Measurements from ENCODE around the gene USH1C.
A peak's percentile ranks its signal among the peaks of the same experiment; 100 is the strongest.

USH1C gene

DNA sequence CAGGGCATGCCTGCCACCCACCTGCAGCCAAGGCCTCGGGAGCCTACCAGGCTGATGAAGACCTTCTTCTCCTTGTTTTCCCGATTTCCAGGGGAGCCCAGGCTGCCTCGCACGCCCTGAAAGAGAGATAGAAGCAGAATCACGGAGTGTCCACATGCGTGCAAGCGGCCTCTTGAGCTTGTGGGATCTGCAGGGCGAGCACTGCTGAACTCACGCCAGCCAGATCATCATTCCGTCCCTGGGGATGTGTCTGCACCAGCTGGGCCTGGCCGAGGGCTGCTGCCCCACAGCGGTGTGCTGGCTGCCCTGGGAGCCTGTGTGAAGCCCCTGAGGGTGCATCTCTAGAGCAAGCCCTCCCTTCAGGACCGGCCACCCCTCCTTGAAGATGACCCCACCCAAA lies 17.9 kb downstream of the USH1C start:
- no peak for DNase-seq (ENCODE audit: low spot score)

DNA sequence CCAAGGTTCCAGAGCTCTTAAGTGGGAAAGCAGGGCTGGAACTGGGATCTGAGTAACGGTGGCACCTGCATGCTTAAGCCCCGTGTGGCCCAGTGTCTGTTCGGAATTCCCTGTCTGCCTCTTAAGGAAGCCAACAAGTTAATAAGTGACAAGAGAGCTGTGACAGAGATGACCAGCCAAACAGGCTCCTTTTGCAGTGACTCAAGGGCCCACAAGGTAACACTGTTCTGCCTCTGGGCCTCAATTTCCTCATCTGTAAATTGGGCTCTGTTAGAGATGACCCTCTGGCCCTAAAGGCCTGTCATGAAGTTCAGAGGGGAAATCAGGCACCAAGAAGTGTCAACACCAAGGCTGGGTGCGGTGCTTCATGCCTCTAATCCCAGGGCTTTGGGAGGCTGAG lies 18.6 kb downstream of the USH1C start:
- no peak for DNase-seq (ENCODE audit: low spot score)

DNA sequence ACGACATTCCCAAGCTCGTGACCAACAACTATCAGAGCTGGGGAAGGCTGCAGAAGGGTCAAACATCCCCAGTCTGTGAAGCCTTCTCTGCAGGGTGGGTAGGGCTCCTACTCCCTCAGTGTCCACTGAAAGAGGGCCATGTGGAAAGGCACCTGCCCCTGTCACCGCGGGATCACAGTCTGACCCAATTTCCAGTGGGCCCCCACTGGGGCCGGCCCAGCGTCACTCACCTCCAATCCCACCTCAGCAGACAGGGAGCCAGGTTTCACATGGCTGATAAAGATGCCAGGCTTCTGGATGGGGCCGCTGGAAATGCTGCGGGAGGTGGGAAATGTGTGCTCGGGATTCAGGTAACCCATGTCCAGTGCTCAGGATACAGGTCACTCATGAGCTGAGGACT lies 20.0 kb downstream of the USH1C start:
- no peak for DNase-seq (ENCODE audit: low spot score)

DNA sequence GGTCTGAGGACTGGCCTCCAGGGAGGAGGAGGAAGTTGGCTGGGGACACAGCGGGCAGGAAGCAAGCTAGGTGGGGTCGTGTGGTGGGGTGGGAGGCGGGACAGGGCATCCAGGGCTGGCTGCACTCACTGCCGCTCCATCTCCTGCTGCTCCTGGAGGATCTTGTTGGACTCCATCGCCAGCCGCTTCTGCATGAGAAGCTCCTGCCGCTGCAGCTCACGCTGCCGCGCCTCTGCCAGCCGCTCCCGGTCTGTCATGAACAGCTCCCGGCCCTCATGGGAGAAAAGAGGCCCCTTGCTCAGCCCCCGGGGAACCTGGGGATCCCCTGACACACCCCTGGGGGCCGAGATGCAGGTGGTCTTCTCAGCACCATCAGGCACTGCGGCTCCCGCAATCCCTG lies 21.6 kb downstream of the USH1C start:
- no peak for DNase-seq (ENCODE audit: low spot score)

DNA sequence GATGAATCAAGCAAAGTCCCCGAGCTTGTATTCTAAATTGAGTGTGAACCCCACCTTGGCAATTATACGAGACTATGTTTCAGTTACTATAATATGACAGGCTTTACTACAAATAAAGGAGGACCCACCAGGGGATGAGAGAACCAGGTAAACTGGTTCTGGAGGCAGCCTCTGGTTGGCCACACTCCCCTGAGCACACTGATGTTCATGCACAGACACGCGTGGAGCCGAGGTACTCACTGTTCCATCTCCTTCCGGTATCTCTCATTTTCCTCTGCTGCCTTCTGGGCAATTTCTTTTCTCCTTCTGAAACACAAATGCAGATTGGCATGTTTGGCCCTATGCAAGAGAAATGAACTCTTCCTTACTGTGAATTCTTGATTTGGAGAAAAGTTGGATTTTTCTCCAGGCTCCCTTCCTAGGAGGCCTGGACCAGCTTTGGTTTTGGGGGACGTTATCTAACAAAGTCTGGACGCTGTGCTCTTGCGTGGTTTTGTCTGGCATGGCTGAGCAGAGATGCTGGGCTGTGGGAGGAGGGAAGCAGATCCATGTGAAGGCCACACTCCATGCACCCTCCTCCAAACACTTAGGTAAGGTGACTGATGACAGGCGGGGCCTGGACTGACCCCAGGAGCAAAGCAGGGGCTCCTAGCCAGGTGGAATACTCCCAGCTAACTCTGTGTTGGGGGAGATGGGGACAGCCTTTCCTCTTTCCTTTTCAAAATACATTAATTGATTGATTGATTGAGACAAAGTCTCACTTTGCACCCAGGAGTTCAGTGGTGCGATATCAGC lies 22.9 kb downstream of the USH1C start:
- no peak for DNase-seq (ENCODE audit: low spot score)

DNA sequence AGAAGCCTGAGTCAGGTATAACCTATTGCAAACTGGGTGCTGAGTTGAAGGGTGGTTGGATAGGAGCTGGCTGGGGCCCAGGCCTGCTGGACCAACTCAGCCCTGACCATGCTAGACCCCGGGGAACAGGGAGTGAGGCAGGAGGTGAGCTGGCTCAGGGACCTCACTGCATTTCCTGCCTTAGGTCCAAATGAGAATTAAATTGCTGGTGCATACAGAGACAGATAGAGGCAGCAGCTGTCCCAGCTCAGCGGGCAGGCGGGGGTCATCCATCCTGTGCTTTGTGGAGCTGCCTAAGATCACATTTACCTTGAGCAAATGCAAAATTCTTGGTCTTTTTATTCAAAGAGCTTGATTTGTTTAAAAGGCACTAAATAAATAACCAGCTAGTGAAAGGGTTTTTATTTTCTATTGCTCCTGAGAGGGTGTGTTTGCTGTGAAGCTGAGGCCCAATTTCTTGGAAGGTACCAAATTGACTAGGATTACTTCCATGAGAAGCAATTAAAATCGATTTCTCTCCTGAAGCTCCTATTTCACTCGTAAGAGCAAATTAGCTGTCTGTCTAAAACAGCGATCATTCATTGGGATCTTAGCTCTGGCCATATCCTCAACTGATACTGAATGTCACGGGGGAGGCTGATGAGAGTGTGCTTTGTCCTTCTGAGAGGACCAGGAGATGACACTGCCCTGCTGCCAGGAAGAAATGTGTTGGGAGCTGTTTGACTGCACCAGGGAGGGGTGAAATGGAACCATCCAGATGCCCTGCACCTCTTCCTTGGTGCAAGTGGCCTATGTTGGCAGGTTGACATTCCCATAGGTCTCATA lies 24.9 kb downstream of the USH1C start:
- DNase-seq (ENCODE audit: low spot score): no peak

DNA sequence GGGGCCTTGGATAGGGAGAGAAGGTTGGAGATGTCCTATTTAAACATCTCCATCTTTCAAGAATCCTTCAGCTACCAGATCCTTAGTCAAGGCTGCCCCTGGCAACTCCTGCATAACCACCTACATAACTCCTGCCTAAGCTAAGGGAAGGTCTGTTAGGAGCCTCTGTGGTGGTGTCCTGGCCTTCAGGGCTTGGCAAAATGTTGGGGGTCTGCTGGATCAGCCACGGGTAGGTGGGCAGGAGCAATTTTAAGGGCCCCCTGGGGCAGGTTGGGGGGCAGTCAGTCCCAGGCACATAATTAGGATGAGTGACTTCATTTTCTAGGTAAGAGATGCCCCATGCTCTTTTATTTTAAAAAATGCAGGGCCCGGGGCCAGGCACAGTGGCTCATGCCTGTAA lies 25.9 kb downstream of the USH1C start:
- DNase-seq (ENCODE audit: low spot score): no peak

DNA sequence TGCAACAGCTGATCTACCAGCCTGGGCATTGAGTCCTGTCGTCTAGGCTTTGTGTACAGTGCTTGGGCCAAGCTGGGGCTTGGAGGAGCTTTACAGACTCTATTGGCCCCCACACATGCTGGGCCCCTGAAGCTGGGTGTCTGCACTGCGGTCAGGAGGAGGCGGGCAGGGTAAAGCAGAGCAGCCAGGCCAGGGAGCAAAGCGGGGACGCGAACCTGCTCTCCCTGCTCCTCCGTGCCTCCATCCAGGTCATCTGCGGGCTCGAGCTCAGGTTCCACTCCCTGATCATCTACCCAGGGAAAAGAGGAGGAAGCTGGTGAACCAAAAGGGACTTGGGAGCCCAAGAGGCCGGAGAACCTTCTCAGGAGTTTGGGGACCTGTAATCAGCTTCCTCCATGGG lies 27.0 kb downstream of the USH1C start:
- no peak for DNase-seq (ENCODE audit: low spot score)

DNA sequence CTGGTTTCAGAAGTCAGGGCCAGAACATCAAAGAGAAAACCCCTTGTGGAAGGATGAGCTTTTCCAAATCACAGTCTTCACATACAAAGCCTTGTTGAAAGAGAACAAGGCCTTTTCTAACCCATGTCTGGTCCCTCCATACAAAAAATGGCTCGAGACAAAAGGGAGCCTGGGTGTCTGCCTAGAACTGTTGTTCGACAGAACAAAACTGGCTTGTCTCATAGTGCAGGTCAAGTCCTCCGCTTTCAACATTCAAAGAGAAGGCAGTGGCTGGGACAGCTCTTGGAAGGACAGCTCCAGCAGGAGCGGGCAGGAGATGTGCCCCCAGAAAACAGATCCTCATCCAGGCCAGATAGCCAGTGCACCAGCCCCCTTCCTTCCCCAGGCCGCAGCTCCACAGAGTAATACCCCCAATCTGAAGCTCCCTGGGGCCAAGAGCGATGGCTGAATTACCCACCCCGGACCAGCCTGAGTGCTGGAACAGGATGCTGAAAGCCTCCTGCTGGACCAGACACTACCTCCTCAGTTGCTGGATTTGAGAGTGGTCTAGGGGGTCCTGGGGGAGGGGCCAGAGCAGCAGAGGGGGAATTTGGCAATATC lies 27.6 kb downstream of the USH1C start:
- DNase-seq (ENCODE audit: low spot score): no peak

DNA sequence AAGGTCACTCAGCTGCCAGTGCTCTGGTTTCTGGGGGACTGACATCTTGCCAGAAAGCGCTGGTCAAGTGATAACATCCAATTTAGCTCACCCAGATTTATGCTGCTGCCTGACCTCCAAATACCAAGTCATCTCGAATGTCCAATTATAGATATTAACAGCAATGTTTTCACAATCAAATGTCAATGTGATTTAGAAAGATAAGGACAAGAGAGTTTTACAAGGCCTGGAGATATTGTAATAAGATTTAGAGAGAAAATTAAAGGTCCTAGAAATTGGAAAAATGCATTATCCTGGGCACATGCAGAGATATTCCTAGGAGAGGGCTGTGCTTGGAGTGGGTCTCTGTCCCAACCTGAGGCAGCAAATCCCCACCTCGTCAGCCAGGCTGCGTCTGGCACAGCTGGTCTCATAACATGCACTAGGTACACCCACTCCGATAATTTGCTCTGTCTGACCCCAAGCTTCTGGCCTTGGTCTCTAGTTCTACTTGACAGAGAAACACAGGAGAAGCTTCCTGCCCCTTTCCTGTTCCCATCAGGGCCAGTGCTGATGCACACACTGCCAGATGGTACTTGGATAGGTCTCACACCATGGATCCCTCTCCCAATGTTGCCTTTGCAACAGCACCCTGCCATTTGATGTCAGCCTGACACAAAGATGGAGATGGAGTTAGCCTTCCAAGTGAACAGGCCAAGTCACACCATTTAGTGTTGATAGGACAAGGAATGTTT lies 28.6 kb downstream of the USH1C start:
- no peak for DNase-seq (ENCODE audit: low spot score)

DNA sequence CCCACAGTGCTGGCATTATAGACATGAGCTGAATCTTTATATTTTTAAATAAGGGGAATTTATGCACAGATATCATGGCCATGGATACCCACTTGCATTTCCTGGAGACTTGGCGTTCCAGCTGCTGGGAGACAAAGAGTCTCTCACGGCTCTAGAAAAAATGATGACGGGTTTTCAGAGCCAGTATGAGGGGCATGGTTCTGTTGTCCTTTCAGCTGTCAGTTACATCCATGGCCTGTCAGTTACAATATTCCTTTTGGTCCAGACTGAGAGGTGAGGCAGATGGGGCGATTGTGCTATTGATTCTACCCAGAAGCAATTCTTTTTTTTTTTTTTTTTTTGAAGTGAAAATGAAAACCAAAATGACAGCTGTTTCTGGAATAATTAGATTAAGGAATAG lies 29.7 kb downstream of the USH1C start:
- DNase-seq (ENCODE audit: low spot score): no peak

DNA sequence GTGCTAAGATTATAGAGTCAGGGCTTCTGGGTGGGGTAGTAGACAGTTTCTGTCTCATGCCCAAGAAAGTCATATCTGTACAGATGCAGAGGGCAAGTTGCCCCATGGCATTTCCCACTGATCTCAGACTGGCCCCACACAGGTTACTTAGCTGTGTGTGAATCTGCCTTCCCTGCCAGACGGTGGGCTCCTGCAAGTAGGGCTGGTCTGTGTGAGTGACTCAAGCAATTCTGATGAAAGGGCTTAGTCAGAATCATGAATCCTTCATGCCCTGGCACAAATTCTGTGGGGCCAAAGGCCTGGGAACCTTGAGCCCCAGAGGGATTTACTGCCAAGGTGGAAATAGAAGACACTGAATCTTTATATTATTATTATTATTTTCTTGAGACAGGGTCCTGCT lies 30.4 kb downstream of the USH1C start:
- no peak for DNase-seq (ENCODE audit: low spot score)

DNA sequence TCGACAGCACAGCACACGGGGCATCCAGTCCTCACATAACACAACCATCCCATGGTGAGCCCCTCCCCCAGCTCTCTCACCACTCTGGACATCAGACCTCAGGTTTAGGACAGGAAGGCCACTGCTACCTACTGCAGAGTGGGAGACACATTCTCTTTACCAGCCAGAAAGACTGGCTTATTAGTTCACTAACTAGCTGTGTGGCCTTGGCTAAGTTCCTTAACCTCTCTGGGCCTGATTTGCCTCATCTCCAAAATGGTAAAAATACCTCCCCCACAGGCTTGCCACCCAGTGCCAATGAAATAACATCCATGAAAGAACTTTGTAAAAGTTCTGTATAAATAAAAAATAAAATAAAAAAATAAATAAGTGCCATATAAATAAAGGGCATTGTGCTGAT lies 32.1 kb downstream of the USH1C start:
- no peak for DNase-seq (ENCODE audit: low spot score)

DNA sequence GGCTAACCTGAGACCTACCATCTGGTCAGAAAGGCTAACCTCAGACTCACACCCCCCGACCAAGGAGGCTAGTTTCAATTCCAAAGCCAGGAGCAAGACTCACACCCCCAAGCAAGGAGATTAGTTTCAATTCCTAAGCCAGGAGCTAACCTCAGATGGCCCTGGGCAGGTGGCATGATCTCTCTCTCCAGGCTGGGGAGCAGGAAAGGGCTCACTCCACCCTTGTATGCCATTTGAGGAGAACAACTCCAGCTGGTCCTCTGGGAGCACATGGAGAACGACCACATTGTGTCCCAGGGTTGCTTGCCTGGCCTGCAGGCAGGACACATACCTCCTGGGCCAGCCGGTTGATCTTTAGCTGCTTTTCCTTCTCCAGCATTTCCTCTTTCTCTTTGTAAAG lies 32.6 kb downstream of the USH1C start:
- DNase-seq (ENCODE audit: low spot score): no peak

DNA sequence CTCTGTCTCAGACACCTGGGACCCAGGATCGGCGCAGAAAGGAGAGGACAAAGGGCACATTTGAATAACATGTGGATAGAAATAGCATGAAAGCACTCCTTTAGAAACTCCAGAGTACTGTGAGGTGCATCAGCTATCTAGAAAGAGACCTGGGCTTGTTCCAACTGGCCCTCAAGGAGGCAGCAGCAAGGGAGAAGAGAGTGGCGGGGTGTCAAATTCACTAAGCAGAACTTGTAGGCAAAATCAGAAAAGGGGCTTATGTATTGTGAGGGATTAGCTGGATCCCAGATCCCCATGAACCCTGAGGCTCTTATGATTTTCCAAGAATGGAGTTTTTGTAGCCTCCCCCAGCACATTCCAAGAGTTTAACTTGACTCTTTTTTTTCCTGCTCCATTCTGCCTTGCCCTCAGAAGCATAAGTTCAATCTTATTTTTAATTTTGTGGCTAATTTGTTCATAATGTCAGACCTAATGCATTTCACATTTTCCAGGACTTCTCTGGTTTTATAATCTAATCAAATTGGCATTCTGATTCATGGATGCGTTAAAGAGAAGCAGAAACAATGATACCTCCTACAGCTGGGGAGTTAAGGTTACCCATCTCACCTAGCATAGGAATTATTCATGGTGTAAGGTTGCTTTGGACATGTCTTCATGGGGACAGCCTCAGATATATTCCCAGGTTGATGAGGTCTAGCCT lies 33.6 kb downstream of the USH1C start:
- DNase-seq (ENCODE audit: low spot score): no peak

DNA sequence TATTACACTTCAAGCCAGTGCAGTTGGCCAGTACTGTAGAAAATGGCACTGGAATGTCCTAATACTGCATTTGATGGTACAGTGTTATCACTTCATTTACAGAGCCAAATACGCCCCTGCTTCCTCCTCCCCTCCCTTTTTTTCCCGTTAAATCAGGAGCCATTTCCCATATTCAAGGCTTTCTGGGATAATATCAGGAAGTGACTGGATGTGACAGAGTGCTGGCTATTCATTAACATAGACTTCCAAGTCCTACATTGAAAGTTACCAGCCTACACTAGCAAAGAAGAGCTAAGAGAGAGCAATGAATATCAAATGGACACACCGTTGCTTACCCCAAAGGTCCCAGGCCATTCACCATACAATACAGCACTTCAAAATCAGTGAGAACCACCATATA lies 35.4 kb downstream of the USH1C start:
- peak; percentile 52 for DNase-seq (ENCODE audit: low spot score)

DNA sequence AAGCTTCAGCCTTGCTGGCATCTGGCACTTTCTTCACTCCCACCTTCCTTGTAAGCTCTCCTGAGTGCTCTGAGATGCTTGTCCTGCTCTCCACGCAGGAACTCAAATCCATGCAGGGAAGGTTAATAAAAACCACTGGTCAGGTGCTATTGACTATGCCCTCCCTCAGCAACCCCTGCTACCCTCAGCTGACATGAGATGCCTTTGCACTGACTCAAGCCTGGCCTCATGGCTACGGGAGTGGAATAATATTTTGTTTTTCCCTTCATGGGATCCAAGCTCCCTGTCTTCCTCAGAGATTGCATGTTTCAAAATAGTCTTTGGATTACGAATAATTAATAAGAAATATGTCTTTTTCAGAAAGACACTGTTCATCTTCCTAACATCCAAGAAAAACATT lies 35.9 kb downstream of the USH1C start:
- DNase-seq (ENCODE audit: low spot score): no peak

DNA sequence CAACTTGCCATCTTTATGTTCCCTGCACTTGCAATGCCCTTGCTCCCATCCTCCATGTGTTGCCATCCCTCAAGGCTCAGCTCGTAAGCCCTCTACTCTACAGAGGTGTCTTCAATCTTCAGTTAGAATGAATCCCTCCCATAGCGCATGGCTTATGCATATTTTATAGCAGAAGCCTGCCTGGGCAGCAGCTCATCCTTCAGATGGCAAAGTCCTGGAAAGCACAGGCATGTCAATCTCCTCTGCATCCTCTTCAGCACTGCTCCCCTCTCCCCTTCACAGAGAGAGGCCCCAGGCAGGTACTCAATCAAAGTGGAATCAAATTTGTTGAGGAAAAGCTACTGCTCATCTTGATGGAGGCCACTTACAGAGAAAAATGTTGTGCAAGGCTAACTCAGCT lies 36.4 kb downstream of the USH1C start:
- no peak for DNase-seq (ENCODE audit: low spot score)

DNA sequence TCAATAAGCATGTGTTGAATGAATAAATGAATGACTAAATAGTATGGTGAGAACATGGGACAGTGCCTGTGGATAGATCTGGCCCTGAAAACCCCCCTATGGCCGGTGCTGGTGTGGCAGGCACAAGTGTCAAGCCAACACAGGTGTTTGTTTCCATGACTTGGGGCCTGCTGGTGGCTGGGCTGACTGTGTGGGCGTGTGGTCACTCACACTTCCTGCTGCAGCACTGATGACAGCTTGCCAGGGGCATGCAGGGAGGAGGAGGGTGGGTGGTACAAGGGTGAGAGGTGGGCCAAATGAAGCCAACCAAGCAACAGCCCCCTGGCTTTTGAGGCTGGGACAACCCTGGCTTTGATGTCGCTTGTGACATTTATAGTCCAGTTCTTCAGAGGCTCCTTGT lies 37.3 kb downstream of the USH1C start:
- no peak for DNase-seq (ENCODE audit: low spot score)

DNA sequence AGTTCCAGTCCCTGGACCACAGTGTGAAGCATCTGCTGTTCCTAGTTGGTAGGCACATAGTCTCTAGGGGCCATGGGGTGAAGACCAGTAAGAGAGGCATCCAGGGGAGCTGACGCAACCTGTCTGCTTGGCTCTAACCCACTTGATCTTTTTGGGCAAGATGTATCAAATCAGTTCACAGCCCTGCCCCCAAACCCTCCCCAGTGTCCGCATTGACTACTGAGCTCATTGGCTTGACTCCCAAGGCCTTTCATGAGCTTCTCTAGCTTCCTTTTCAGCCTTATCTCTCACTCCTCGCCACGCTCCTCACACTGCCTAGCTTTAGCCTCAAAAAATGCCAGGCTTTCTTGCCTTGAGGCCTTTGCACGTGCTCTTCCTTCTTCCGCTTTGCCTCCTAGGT lies 37.9 kb downstream of the USH1C start:
- DNase-seq (ENCODE audit: low spot score): no peak

DNA sequence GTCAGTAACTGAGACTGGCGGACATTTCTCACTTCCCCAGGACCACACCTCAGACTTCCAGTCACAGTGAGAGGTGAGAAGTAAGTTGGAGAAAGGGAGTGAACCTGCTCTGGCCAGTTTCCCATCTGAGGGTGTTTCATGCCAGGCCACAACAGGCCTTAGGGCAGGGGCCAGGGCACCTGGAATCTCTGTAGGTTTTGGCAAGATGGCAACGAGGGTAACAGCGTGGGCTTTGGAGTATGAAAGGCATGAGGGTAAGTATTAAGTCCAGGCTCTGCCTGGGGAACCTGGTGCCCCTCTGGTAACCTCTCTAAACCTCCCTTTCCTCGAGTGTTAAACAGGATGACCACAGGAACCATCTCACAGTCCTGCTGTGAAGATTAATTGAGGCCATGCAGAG lies 39.1 kb downstream of the USH1C start:
- no peak for DNase-seq (ENCODE audit: low spot score)

All from kidney capillary endothelial cell (primary cell).